ENCODE measurements around the gene HSD17B4.
"Not testable (repeated sequence)": the region's sequence is repeated elsewhere in the genome, so short reads cannot be mapped to it uniquely, and the experiment has no call there.

HSD17B4 gene, protein sequence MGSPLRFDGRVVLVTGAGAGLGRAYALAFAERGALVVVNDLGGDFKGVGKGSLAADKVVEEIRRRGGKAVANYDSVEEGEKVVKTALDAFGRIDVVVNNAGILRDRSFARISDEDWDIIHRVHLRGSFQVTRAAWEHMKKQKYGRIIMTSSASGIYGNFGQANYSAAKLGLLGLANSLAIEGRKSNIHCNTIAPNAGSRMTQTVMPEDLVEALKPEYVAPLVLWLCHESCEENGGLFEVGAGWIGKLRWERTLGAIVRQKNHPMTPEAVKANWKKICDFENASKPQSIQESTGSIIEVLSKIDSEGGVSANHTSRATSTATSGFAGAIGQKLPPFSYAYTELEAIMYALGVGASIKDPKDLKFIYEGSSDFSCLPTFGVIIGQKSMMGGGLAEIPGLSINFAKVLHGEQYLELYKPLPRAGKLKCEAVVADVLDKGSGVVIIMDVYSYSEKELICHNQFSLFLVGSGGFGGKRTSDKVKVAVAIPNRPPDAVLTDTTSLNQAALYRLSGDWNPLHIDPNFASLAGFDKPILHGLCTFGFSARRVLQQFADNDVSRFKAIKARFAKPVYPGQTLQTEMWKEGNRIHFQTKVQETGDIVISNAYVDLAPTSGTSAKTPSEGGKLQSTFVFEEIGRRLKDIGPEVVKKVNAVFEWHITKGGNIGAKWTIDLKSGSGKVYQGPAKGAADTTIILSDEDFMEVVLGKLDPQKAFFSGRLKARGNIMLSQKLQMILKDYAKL

DNA sequence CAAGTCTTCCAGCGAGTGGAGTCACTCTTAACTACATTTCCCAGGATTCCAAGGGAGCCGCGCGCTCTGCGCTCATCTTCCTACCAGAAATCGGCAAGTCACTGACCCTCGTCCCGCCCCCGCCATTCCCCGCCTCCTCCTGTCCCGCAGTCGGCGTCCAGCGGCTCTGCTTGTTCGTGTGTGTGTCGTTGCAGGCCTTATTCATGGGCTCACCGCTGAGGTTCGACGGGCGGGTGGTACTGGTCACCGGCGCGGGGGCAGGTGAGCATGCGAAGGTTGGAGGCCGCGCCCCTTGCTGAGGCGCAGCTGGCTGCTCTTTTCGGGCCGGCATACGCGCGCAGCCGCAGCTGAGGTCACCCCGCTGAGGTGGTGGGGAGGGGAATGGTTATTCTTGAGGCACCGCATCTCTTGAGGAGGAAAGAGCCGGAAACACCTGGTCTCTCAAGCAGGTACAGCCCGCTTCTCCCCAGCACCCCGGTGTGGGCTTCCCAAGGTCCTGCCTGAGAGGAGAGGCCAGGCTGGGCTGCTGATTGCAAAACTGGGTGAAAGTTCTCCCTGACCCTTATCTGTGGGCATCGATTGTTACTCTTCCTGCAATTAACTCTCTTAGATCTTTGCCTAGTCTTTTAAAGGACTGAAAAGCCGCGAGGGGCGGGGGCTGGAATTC, at the start of gene HSD17B4:
Gene HSD17B4 (plus strand): TSS at position 125 of the 667 bp plus-strand sequence. CDS start 79 bp downstream, at position 204.
- peak; percentile 85 for DNase-seq

GRCh38 chr5:119402555-119402954, 49.7 kb upstream of the HSD17B4 start:
- DNase-seq, result no peak

DNA sequence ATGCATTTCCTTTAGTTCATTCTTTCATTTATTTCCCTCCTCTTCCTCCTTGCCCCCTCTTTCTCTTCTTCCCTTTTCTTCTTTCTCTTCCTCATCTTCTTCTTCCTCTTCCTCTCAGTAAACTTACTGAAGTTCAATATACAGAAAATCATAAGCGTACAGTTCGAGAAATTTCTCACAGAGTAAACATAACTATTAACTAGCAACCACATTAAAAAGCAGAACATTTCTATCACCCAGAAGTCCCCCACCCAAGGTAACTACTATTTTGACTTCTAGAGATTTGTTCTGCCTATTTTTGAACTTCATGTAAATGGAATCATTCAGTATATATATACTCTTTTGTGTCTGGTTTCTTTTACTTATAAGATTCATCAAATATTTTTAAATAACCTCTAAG, 48.3 kb upstream of the HSD17B4 start:
- DNase-seq, result no peak

DNA sequence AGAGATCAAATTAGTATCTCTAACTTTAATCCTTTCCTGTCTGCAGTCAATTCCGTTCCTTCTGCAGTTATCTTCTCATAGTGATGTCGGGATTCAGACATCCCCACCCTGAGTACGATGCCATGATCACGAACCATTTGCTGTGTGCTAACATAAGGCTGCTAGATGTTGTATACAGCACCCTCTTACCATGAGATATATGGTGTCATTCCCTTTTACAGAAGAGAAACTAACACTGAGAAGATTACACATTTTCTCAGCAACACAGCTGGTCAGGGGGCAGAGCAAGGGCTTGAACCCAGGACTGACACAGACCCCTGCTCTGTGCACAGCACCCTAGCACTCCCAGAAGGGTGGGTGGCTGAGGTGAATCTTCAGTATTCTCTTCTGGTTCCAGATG, 46.9 kb upstream of the HSD17B4 start:
- DNase-seq, result no peak

GRCh38 chr5:119406551-119407110, 45.7 kb upstream of the HSD17B4 start:
- no peak for DNase-seq

DNA sequence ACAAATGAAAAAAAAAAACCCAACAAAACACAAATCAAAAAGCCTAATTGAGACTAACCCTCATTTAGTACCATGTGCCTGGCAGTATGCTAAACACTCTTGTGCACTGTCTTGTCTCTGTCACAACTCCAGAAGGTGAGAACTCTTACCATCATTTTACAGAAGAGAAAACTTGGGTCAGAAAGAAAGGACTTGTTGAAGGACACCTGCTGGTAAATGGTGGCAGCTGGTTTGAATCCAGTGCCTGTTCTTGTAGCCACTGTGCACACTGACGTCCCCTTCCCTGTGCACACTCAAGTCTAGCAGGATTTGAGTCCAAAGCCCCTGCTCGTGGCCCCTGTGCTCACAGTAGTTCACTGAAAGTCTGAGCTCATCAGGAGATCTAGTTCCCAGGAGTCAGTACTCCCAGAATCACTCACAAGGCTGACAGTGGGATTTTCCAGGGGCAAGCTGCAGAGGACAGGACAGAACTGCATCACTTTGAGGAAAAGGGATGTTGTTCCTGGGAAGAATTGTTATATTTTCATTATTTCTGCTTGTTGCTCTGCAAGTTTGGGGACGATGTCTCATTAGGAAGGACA, 43.0 kb upstream of the HSD17B4 start:
- DNase-seq, result no peak

- DNase-seq, result no peak
These were observed 41.7 kb upstream of the HSD17B4 start for GRCh38 chr5:119410448-119411159.

DNA sequence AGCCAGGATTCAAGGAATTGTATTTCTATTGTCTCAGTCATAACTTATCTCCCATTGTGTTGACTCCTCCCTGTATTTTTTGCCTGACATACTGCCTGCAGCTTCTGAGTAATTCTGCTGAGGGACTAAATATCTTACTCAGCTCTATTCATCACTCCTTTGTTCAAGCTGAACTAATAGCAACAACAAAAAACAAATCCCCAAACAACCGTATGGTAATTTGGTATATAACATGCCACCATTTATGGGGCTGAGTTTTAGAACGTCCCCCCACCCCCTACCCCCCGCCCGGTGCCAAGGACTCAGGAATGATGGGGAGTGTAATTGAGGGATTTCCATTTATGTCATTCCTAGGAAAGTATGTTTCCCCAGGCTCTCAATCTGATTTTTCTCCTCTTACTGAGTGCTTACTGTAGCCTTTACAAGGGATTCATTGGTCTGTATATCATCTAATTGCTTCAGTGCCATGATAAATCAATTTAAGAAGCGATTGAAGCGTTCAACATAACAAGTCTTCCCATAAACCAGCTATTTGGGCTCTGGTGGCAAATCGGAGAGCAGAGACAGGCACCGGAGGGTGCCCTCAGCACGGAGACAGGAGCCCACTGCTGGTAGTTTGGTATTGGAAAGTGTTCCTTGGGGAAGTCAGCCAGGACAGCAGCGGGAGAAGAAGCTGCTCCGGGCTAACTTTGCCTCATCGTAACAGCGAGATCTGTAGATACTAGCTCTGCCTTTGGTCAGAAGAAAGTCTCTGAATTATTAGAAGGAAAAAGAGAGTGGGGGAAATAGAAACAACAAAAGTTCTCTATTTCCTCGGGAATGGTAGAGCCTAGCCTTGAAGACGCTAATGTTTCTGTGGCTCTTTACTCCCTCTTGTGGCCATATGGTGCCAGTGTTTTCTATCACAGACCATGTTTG, 40.7 kb upstream of the HSD17B4 start:
- peak; percentile 51 for DNase-seq

DNA sequence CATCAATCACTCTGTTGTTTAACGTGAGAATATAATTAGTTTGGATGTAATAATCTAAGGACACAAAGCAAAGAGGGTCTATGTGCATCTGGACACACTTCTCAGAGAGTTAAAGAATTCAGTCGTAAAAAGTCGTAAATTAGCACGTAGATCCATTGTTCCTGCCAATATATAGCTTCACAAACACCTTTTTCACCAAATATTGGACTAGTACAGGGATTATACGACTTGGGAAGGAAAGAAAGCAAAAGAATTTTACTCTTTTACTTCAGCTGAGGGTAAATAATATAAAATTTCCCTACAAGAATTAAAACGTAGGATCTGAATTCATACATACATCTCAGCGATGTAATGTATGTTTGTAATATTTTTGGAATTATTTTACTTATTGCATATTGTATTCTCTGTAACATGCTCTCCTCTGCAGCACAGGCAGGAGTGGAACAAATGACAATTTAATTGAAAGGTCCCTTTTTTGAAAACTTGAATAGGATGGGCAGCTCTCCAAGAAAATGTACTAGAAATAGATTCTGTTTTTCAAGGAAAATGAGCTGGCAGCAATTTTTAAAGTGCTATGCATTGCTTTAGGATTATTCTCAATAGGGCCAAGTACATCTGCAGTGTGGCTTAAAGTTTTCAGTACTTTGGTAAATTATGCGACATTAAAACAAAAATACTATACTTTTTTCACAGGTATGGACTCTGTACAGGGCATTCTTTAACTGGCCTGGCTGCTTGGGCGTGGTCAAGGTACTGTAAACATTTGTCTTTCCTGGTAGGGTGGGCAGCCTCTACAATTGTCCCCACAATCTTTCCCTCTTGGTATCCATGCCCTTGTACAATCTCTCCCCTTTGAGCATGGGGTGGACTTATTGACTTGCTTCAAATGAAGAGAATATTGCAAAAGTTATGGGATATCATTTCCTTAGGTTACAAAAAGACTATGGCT, 39.7 kb upstream of the HSD17B4 start:
- DNase-seq, result no peak

- not testable (repeated sequence) for DNase-seq
These were observed 38.1 kb upstream of the HSD17B4 start for GRCh38 chr5:119414124-119414734.

- DNase-seq, result no peak
These were observed 34.2 kb upstream of the HSD17B4 start for GRCh38 chr5:119417891-119418605.

GRCh38 chr5:119418606-119419100, 33.6 kb upstream of the HSD17B4 start:
- DNase-seq, result no peak

- no peak for DNase-seq
These were observed 32.1 kb upstream of the HSD17B4 start for GRCh38 chr5:119420169-119420568.

DNA sequence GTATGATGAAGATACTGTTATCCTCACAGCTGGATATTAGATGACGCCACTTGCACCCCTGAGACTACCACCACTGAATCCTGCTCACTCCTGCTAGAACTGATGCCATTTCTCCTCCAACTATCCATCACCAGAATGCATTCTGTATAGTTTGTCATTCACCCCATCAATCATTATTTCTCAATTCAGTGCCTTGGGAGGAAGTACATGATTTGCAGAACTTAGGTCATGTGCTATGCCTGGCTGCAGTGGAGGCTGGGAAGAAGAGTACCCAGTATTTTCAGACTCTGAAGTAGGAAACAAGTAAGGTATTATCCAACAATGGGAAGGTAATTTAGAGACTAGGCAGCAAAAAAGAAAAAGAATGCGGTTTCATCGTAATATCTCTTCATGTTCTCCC, 26.2 kb upstream of the HSD17B4 start:
- no peak for DNase-seq

GRCh38 chr5:119427060-119427459, 25.2 kb upstream of the HSD17B4 start:
- no peak for DNase-seq

- not testable (repeated sequence) for DNase-seq
These were observed 24.7 kb upstream of the HSD17B4 start for GRCh38 chr5:119427596-119427995.

DNA sequence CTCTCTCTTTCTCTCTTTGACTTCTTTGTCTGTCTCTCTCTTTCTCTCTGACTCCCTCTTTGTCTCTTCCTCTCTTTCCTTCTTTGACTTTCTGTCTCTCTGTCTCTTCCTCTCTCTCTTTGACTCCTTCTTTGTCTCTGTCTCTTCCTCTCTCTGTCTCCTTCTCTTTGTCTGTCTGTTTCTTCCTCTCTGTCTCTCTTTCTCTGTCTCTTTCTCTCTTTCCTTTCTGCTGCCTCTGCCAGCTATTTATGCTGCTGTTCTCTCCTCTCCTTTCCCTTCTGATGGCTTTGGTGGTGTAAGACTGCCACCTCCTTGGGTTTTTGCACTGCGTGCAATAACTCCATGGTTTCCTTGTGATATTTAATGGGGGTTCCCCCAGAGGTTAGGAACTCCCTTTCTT, 24.1 kb upstream of the HSD17B4 start:
- not testable (repeated sequence) for DNase-seq

DNA sequence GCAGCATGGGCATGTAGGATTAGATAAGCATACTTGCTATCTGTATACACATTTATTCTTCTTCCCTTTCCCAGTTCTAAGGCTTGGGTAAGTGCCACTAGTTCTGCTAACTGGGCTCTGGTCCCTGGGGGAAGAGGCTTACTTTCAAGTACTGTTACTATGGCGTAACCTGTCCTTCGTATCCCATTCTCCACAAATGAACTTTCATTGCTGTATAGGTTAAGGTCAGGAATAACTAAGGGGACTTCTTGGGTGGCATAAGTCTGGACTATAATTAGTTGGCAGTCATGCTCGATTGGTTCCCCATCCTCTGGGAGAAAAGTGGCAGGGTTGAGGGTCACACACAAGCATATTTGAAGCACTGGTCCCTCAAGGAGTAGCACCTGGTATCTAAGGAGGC, 23.7 kb upstream of the HSD17B4 start:
- not testable (repeated sequence) for DNase-seq
